Hepatic stellate cell (primary cell): Measurements from ENCODE around the gene MAP3K15.

Experiments
- DNase-seq: peaks from one replicate; pipeline ENCODE4 v3.0.0; 2011; ENCODE audit warnings: low spot score

MAP3K15 gene

GRCh38 chrX:19343535-19344408, 171.5 kb downstream of the MAP3K15 start, which contains the start of gene PDHA1:
Gene PDHA1, plus strand, starts transcription at chrX:19343927. Its CDS starts 111 bp downstream, at chrX:19344038.
- DNase-seq, result peak; percentile 79

GRCh38 chrX:19343085-19343534, 172.2 kb downstream of the MAP3K15 start:
- DNase-seq, result no peak

- DNase-seq, result no peak
These were observed 172.9 kb downstream of the MAP3K15 start for GRCh38 chrX:19342331-19342906.

- no peak for DNase-seq
These were observed 180.2 kb downstream of the MAP3K15 start for GRCh38 chrX:19334945-19335626.

- no peak for DNase-seq
These were observed 182.3 kb downstream of the MAP3K15 start for GRCh38 chrX:19332983-19333382.

- no peak for DNase-seq
These were observed 183.5 kb downstream of the MAP3K15 start for GRCh38 chrX:19331831-19332230.

- DNase-seq, result no peak
These were observed 188.7 kb downstream of the MAP3K15 start for GRCh38 chrX:19326567-19326966.
